HL-60/S4 treated with retinoic acid at 250 ng/mL for 4 days and 3 days (cell line): ENCODE measurements around the gene G6PD.
"Not testable (repeated sequence)": the region's sequence is repeated elsewhere in the genome, so short reads cannot be mapped to it uniquely, and the experiment has no call there.

Experiments
- in situ Hi-C: fragments of 300-500 bp; cut with MboI; formaldehyde crosslinking; loops from 2 replicates; pipeline ENCODE4 v1.7.0; 2022; ENCODE audit warnings: low sequenced_read_pairs

The G6PD gene

GRCh38 chrX:154515966-154516655 is 30.5 kb downstream of the G6PD start, which contains the start of gene FAM3A:
Gene FAM3A, minus strand, starts transcription at chrX:154516232. Its CDS starts 460 bp downstream, at chrX:154515772.
- in situ Hi-C loops = loop anchor here (25.0 kb wide), 1 partner anchor 104 kb away; the partner anchor contains the start of genes DNASE1L1 and TAFAZZIN

- in situ Hi-C loops = loop anchor here (25.0 kb wide), 1 partner anchor 103 kb away; the partner anchor contains the start of genes DNASE1L1 and TAFAZZIN
Measured at GRCh38 chrX:154515090-154515965, 31.3 kb downstream of the G6PD start.

- in situ Hi-C loops = loop anchor here (25.0 kb wide), 1 partner anchor 101 kb away; the partner anchor contains the start of genes DNASE1L1 and TAFAZZIN
Measured at GRCh38 chrX:154513716-154514115, 32.9 kb downstream of the G6PD start.

DNA sequence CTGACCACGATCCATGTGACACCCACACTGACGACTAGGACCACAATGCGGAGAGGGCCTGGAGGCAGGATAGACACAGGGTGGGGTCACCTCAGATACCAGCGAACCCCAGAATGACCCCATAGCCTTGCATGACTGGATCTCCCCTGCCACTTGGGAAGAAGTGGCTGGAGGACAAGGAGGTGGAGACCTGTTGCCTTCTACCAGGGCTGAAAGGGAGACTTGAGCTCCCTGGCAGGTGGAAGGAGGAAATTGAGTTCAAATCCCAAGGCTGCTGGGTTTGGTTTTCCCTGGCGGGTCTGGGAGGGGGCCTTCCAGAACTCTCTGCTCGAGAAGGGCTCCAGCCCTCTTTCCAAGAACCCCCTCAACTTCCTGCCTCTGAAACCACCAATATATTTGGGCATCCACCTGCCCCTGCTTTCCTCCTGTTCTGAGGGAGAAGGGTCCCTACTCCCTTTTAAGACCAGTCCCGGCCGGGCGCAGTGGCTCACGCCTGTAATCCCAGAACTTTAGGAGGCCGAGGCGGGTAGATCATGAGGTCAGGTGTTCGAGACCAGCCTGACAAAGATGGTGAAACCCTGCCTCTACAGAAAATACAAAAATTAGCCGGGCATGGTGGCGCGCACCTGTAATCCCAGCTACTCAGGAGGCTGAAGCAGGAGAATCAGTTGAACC is 33.6 kb downstream of the G6PD start:
- in situ Hi-C loops = loop anchor here (25.0 kb wide), 1 partner anchor 101 kb away; the partner anchor contains the start of genes DNASE1L1 and TAFAZZIN

GRCh38 chrX:154511761-154512160 is 34.9 kb downstream of the G6PD start:
- in situ Hi-C loops = loop anchor here (25.0 kb wide), 1 partner anchor 99 kb away; the partner anchor contains the start of genes DNASE1L1 and TAFAZZIN

DNA sequence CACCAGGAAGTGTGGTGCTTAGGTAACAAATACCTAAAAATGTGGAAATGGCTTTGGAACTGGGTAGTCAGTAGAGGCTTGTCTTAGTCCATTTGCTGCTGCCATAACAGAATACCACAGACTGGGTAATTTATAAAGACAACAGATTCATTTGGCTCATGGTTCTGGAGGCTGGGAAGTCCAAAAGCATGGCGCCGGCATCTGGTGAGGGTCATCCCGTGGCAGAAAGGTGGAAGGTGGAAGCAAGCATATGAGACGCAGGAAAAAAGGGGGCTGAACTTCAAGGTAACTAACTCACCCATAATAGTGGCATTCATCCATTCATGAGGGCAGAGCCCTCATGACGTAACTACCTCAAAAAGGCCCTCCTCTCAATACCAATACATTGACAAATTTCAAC is 37.2 kb downstream of the G6PD start:
- in situ Hi-C loops = loop anchor here (25.0 kb wide), 1 partner anchor 97 kb away; the partner anchor contains the start of genes DNASE1L1 and TAFAZZIN

- in situ Hi-C loops = loop anchor here (25.0 kb wide), 1 partner anchor 96 kb away; the partner anchor contains the start of genes DNASE1L1 and TAFAZZIN
Measured at GRCh38 chrX:154508384-154508745, 38.3 kb downstream of the G6PD start.

- in situ Hi-C loops = loop anchor here (25.0 kb wide), 1 partner anchor 96 kb away; the partner anchor contains the start of genes DNASE1L1 and TAFAZZIN
Measured at GRCh38 chrX:154507673-154508383, 38.8 kb downstream of the G6PD start.

- in situ Hi-C loops = loop anchor here (25.0 kb wide), 1 partner anchor 94 kb away; the partner anchor contains the start of genes DNASE1L1 and TAFAZZIN
Measured at GRCh38 chrX:154506483-154507332, 39.9 kb downstream of the G6PD start.

DNA sequence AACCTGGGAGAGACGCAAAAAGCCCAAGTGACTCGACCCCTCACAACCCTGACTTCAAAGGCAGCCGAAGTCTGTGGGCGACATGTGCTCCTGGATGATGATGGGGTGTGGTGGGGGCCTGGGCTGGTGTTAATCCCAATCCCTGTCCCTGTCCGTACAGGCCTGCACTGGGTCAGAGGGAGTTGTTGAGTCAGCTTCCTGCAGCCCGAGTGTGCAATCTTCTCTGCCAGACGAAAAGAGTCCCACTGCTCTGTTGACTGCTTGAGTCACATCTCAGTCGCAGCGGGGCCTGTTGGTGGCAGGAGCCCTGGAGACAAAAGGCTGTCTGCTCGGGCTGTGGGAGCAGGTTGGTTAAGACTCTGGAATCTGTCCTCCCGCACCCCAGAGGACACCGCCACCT is 40.9 kb downstream of the G6PD start:
- in situ Hi-C loops = loop anchor here (25.0 kb wide), 1 partner anchor 93 kb away; the partner anchor contains the start of genes DNASE1L1 and TAFAZZIN

- in situ Hi-C loops = loop anchor here (25.0 kb wide), 1 partner anchor 91 kb away; the partner anchor contains the start of genes DNASE1L1 and TAFAZZIN
Measured at GRCh38 chrX:154502989-154503388, 43.7 kb downstream of the G6PD start.

- in situ Hi-C loops = loop anchor here (25.0 kb wide), 1 partner anchor 90 kb away; the partner anchor contains the start of genes DNASE1L1 and TAFAZZIN
Measured at GRCh38 chrX:154502098-154502497, 44.5 kb downstream of the G6PD start.

- in situ Hi-C loops = loop anchor here (25.0 kb wide), 1 partner anchor 89 kb away; the partner anchor contains the start of genes DNASE1L1 and TAFAZZIN
Measured at GRCh38 chrX:154501423-154501822, 45.2 kb downstream of the G6PD start.

DNA sequence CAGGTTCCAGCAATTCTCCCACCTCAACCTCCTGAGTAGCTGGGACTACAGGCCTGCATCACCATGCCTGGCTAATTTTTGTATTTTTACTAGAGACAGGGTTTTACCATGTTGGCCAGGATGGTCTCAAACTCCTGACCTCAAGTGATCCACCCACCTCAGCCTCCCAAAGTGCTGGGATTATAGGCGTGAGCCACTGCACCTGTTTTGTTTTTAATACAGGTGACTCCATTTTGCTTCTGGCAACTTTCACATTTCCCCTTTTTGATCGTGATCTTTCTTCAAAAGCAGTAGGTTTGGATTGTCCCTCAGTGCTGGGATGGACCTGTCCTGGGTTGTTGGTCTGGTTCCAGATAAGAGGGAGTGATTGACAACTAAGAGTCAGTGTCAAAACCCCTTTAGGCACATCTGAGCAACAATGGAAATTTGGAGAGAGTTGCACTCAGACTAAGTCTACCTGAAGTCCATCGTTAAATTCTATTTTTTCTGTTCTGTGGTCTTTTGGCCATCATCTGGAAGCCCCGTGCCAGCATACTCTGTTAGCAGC is 50.0 kb downstream of the G6PD start:
- in situ Hi-C loops = not testable (repeated sequence)

DNA sequence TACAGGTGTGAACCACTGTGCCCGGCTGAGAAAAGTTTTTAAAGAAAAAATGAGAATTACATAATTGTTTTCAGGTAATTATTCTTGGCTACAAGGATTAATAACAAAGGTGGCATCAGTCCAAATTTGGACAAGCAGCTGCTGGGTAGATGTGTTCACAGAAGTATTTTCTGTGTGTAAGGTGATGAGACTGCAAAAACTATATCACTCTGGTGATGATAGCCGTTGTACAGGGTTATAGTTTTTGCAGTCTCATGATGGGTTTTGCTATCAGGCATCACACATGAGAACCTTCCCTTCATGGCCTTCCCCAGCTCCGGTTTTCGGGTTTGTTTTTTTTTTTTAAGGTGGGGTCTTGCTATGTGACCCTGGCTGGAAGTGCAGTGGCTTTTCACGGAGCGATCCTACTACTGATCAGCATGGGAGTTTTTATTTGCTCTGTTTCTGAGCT is 51.1 kb downstream of the G6PD start:
- in situ Hi-C loops = no loop called here

DNA sequence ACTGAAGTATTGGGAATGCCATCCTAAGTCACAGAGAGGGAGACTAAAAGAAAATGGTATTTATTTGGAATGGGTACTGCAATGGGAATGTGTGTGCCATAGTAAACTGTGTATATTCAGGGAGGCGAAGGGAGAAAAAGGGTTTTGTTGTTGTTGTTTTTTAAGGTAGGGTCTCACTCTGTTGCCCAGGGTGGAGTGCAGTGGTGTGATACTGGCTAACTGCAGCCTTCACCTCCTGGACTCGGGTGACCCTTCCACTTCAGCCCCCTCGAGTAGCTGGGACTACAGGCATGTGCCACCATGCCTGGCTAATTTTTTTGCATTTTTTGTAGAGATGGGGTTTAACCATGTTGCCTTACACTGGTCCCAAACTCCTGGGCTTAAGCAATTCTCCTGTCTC is 51.9 kb downstream of the G6PD start:
- in situ Hi-C loops = no loop called here

DNA sequence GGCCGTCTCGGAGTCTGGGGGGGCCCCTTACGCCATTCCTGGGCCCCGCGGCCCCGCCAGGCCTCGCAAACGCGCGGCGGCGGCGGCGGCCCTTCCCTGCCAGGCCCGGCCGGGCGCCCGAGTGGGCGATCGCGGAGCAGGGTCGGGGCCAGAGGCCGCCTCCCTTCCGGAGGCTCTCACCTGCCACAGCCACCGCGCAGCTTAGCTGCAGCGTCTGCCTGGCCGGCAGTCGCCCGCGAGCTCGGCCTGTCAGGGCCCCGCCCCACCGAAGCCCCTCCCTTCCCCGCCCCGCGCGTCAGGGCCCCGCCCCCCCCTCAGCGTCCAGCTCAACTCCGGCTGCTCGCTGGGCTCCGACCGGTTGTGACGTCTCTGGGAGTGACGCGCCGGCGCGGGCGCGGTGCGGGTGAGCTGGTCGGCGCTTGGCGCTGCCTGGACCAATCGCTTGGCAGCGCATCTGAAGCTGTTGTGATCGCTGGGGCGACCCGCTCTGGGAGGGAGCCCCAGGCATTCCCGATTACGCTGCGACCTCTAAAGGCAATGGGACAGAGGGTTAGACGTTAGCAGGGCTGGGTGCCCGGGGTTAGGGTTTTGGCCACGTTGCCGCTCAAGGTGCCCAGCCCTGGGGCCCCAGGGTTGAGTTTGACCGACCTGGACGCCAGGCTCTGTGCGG is 56.1 kb downstream of the G6PD start, which contains the start of gene SLC10A3:
SLC10A3 (minus strand) TSS at position 216 of the 670 bp plus-strand sequence. CDS start 1,689 bp downstream, outside the sequence.
- in situ Hi-C loops = no loop called here
